ENCODE data around the gene CCDC148. TPM values are rescaled to one million over a fixed set of nuclear protein-coding genes. Genes with fewer than 3 reads are reported as not detected.

Gene CCDC148
- total RNA-seq, 3 donors from 2014 or later = 0.14 TPM; not detected in 2

GRCh38 chr2:158178646-158179045, 277.9 kb downstream of the CCDC148 start:
- Mint-ChIP-seq H3K4me1 (ENCODE audit: low read depth) (no peaks in the 10 kb centered on the region), H3K36me3 (ENCODE audit: insufficient read depth) (no peaks in the 10 kb centered on the region), H3K9me3 (no peaks in the 10 kb centered on the region), H3K4me3 (no peak overlapping the region), H3K27me3 (ENCODE audit: low read depth) (peaks cover 24% of the 10 kb centered on the region)
- ATAC-seq (no peak), DNase-seq (no peak)

DNA sequence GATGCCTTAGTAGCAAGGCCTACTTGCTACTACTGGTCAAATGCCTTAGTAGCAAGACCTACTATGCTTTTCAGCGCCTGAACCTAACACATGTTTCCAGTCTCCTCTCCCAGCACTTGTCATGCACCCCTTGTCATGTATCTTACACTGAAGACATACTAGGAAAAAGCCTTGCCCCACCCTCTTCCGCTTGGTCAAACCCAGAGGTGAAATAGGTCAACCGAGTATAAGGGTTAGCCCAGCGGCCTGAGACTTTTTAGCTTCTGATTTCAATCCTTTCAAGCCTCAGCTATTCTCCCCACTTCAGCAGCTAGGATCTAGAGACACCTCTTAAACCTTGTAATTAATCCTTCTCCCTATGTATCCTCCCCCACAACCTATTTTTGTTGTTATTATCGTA, 281.6 kb downstream of the CCDC148 start:
- H3K9me3 Mint-ChIP-seq = no peaks in the 10 kb centered on the region
- peaks cover 9% of the 10 kb centered on the region for H3K27me3 Mint-ChIP-seq (ENCODE audit: low read depth)
- H3K36me3 Mint-ChIP-seq (ENCODE audit: insufficient read depth) = no peaks in the 10 kb centered on the region
- ATAC-seq (no peak), DNase-seq (no peak)
- H3K4me3 Mint-ChIP-seq = no peak overlapping the region
- no peaks in the 10 kb centered on the region for H3K4me1 Mint-ChIP-seq (ENCODE audit: low read depth)

DNA sequence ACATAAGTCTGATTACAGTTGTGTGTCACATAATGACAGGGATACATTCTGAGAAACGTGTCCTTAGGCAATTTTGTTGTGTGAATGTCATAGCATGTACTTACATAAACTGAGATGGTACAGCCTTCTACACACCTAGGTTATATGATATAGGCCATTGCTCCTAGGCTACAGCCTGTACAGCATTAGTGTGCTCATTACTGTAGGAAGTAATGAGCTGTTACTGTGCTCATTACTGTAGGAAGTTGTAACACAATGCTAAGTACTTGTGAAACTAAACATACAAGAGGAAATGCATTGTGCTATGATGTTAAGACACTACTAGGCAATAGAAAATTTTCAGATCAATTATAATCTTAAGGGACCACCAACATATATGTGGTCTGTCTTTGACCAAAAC, 282.1 kb downstream of the CCDC148 start:
- Mint-ChIP-seq H3K9me3 (no peaks in the 10 kb centered on the region), H3K27me3 (ENCODE audit: low read depth) (peaks cover 7% of the 10 kb centered on the region), H3K4me1 (ENCODE audit: low read depth) (no peaks in the 10 kb centered on the region)

DNA sequence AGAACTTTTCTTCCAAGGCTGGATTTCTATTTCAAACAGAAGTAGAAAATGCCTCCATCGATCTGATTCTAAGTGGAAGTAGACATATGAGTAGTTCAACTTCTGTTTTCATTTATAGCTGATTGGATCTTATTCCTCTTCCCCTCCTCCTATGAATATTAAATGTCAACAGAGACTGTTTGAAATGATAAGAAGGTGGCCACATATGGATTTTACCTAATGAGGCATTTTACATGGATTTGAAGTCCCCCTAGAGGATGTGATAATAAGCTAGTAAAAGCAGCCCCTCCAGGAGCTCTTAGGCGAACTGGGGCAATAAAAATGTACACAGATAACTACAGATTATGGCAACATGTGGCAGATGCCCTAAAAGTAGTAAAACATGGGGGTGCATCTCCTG, 283.8 kb downstream of the CCDC148 start:
- H3K36me3 Mint-ChIP-seq (ENCODE audit: insufficient read depth) = no peaks in the 10 kb centered on the region
- H3K4me3 Mint-ChIP-seq = no peak overlapping the region
- DNase-seq (no peak), ATAC-seq (no peak)
- H3K27me3 Mint-ChIP-seq (ENCODE audit: low read depth) = peaks cover 5% of the 10 kb centered on the region
- H3K9me3 Mint-ChIP-seq = no peaks in the 10 kb centered on the region
- no peaks in the 10 kb centered on the region for H3K4me1 Mint-ChIP-seq (ENCODE audit: low read depth)

More for the DNA sequence above, 282.1 kb downstream of the CCDC148 start:
- H3K4me3 Mint-ChIP-seq = no peak overlapping the region
- ATAC-seq (no peak), DNase-seq (no peak)
- H3K36me3 Mint-ChIP-seq (ENCODE audit: insufficient read depth) = no peaks in the 10 kb centered on the region

GRCh38 chr2:158154596-158154995, 302.0 kb downstream of the CCDC148 start:
- ATAC-seq (no peak), DNase-seq (no peak)
- no peaks in the 10 kb centered on the region for H3K9me3 Mint-ChIP-seq
- no peaks in the 10 kb centered on the region for H3K36me3 Mint-ChIP-seq (ENCODE audit: insufficient read depth)
- no peak overlapping the region for H3K4me3 Mint-ChIP-seq
- H3K27me3 Mint-ChIP-seq (ENCODE audit: low read depth) = peaks cover 10% of the 10 kb centered on the region
- no peaks in the 10 kb centered on the region for H3K4me1 Mint-ChIP-seq (ENCODE audit: low read depth)

DNA sequence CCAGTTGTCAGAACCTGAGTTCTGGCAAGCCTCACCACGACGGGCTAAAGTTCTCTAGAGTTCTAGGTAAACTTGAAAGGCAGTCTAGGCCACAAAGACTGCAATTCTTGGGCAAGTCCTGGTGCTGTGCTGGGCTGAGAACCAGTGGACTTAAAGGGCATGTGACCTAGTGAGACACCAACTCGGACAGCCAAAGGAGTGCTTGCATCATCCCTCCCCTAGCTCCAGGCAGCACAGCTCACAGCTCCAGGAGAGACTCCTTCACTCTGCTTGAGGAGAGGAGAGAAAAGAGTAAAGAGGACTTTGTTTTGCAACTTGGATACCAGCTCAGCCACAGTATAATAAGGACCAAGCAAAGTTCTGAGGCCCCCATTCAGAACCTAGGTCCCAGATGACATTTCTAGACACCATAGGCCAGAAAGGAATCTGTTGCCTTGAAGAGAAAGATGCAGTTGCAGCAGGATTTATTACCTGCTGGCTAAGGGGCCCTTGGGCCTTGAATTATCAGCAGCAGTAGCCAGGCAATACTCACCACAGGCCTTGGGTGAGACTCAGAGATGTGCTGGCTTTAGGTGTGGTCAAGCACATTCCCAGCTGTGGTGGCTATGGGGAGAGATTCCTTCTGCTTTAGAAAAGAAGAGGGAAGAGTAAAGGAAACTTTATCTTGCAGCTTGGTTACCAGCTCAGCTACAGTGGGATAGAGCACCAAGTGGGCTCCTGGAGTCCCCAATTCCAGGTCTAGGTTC, 303.1 kb downstream of the CCDC148 start:
- ATAC-seq (no peak), DNase-seq (no peak)
- H3K9me3 Mint-ChIP-seq = no peaks in the 10 kb centered on the region
- no peak overlapping the region for H3K4me3 Mint-ChIP-seq
- no peaks in the 10 kb centered on the region for H3K4me1 Mint-ChIP-seq (ENCODE audit: low read depth)
- peaks cover 4% of the 10 kb centered on the region for H3K27me3 Mint-ChIP-seq (ENCODE audit: low read depth)
- H3K36me3 Mint-ChIP-seq (ENCODE audit: insufficient read depth) = no peaks in the 10 kb centered on the region

- no peak for DNase-seq
- ATAC-seq = no peak
- H3K4me1 Mint-ChIP-seq (ENCODE audit: low read depth) = no peaks in the 10 kb centered on the region
- H3K9me3 Mint-ChIP-seq = peaks cover 8% of the 10 kb centered on the region
- H3K27me3 Mint-ChIP-seq (ENCODE audit: low read depth) = peaks cover 26% of the 10 kb centered on the region
- H3K4me3 Mint-ChIP-seq = no peak overlapping the region
- no peaks in the 10 kb centered on the region for H3K36me3 Mint-ChIP-seq (ENCODE audit: insufficient read depth)
Observed at GRCh38 chr2:158144914-158145625, 311.5 kb downstream of the CCDC148 start.

- Mint-ChIP-seq H3K27me3 (ENCODE audit: low read depth) (peaks cover 27% of the 10 kb centered on the region), H3K36me3 (ENCODE audit: insufficient read depth) (no peaks in the 10 kb centered on the region), H3K9me3 (peaks cover 8% of the 10 kb centered on the region), H3K4me1 (ENCODE audit: low read depth) (no peaks in the 10 kb centered on the region), H3K4me3 (no peak overlapping the region)
- DNase-seq = no peak
- ATAC-seq = no peak
Observed at GRCh38 chr2:158143703-158144360, 312.7 kb downstream of the CCDC148 start.

- peaks cover 27% of the 10 kb centered on the region for H3K27me3 Mint-ChIP-seq (ENCODE audit: low read depth)
Observed at GRCh38 chr2:158142568-158143332, 313.8 kb downstream of the CCDC148 start.

DNA sequence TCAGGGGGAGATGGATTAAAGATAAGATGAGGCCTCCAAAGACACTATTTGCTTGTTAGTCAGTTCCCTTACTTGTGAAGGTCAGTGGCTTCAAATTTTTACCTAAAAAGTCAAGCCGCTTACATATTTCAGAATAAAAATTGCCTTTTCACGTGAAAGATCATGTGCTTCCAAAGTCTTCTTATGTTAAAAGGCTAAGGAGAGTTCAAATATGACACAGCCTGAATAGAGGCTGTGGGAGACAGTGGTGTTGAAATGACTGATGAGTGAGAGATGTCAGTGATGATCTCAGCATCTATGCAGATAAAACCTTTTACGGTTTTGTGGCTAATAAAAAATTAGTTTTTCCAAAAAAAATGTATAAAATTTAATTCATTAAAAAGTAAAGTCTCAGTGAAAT, 314.4 kb downstream of the CCDC148 start:
- ATAC-seq = no peak
- no peaks in the 10 kb centered on the region for H3K4me1 Mint-ChIP-seq (ENCODE audit: low read depth)
- no peaks in the 10 kb centered on the region for H3K36me3 Mint-ChIP-seq (ENCODE audit: insufficient read depth)
- H3K9me3 Mint-ChIP-seq = peaks cover 8% of the 10 kb centered on the region
- H3K27me3 Mint-ChIP-seq (ENCODE audit: low read depth) = peaks cover 24% of the 10 kb centered on the region
- H3K4me3 Mint-ChIP-seq = no peak overlapping the region
- DNase-seq = no peak

More at GRCh38 chr2:158142568-158143332, 313.8 kb downstream of the CCDC148 start:
- DNase-seq (no peak), ATAC-seq (no peak)
- Mint-ChIP-seq H3K4me3 (no peak overlapping the region), H3K4me1 (ENCODE audit: low read depth) (no peaks in the 10 kb centered on the region), H3K36me3 (ENCODE audit: insufficient read depth) (no peaks in the 10 kb centered on the region), H3K9me3 (peaks cover 8% of the 10 kb centered on the region)

DNA sequence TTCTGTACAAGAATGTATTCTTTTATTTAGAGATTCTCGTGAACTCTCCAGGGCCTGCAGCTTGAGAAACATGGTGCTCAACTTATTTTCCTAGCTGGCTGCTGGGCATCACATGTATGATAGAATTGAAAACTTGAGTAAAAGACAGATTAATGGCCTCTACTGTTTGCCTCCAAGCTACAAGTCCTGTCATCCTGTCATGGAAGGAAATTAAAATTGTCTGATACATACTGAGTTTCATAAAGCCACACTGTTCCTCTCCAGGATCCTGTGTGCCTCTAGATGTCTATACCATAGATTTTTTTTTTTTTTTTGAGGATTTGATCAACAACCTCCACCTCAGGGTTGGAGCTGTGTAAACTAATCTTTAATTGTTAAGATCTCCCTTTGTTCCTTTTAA, 316.4 kb downstream of the CCDC148 start:
- Mint-ChIP-seq H3K4me3 (no peak overlapping the region), H3K4me1 (ENCODE audit: low read depth) (no peaks in the 10 kb centered on the region), H3K27me3 (ENCODE audit: low read depth) (peaks cover 21% of the 10 kb centered on the region), H3K9me3 (no peaks in the 10 kb centered on the region), H3K36me3 (ENCODE audit: insufficient read depth) (no peaks in the 10 kb centered on the region)
- DNase-seq = no peak
- ATAC-seq = no peak

DNA sequence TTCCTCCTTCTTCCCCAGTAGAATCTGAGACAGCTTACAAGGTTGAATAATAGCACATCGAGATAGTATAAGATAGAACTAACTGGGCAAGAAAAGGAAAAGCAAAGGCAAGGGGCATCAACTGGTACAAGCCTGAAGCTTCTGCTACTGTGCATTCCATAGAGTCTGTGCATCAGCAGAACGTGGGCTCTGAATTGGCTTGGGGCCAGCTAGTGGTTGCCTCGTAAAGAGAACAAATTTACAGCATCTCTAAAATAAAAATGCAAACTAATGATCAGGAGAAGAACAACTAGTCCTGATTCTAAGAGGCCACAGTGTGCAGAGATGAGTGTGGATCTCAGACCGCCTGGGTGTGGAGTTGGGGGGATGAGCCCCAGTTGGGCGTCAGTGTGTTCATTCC, 318.3 kb downstream of the CCDC148 start:
- ATAC-seq = no peak
- Mint-ChIP-seq H3K9me3 (no peaks in the 10 kb centered on the region), H3K4me1 (ENCODE audit: low read depth) (no peaks in the 10 kb centered on the region), H3K27me3 (ENCODE audit: low read depth) (peaks cover 14% of the 10 kb centered on the region), H3K36me3 (ENCODE audit: insufficient read depth) (no peaks in the 10 kb centered on the region), H3K4me3 (no peak overlapping the region)
- DNase-seq = no peak

DNA sequence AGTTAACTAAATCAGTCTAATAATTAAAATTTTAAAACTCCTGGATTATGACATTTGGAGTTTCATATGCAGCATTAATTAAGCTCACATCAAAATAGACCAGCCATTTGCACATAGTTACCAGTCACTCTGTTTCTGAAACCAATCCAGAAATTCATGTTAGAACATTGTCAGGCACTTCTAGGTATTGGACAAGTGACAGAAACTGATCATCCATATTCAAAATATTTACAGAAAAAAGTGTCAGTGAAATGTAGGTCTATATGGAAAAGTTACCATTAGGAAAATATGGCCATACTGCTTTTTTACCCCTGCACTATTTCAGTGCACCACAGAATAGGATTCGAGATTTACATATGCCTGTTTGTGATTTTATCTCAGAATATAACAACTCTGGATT, 321.5 kb downstream of the CCDC148 start:
- DNase-seq (no peak), ATAC-seq (no peak)
- H3K27me3 Mint-ChIP-seq (ENCODE audit: low read depth) = peaks cover 8% of the 10 kb centered on the region
- no peaks in the 10 kb centered on the region for H3K4me1 Mint-ChIP-seq (ENCODE audit: low read depth)
- H3K36me3 Mint-ChIP-seq (ENCODE audit: insufficient read depth) = no peaks in the 10 kb centered on the region
- H3K4me3 Mint-ChIP-seq = no peak overlapping the region
- no peaks in the 10 kb centered on the region for H3K9me3 Mint-ChIP-seq

- H3K27me3 Mint-ChIP-seq (ENCODE audit: low read depth) = peaks cover 6% of the 10 kb centered on the region
- H3K4me3 Mint-ChIP-seq = no peak overlapping the region
- H3K36me3 Mint-ChIP-seq (ENCODE audit: insufficient read depth) = no peaks in the 10 kb centered on the region
- H3K4me1 Mint-ChIP-seq (ENCODE audit: low read depth) = no peaks in the 10 kb centered on the region
- no peak for DNase-seq
- ATAC-seq = no peak
- H3K9me3 Mint-ChIP-seq = no peaks in the 10 kb centered on the region
Observed at GRCh38 chr2:158134655-158135054, 321.9 kb downstream of the CCDC148 start.

All from activated T-cell treated with anti-CD3 and anti-CD28 coated beads, Interleukin-2, amount 50 U/mL, for 4 hours (primary cell).